Vagina (tissue), 2 donors: ENCODE results near the gene TXNL4B. TPM values are rescaled to one million over a fixed set of nuclear protein-coding genes. Genes with fewer than 3 reads are reported as not detected.

Source experiments
- DNase-seq, 2 donors: peaks; one replicate each; pipeline ENCODE4 v3.0.0-alpha.2; 2017; ENCODE audit errors: extremely low spot score in 2 of 2
- H3K27ac ChIP-seq: fragments of 200-600 bp; sonication (generic); one replicate; pipeline ENCODE4 v1.5.1; 2019
- H3K27me3 ChIP-seq: fragments of 200-600 bp; sonication (generic); one replicate; pipeline ENCODE4 v1.5.1; 2019
- H3K36me3 ChIP-seq, 2 donors: fragments of 200-600 bp; sonication (generic); one replicate each; pipeline ENCODE4 v1.5.1; 2017 to 2019
- H3K4me1 ChIP-seq: fragments of 200-600 bp; sonication (generic); one replicate; pipeline ENCODE4 v1.5.1; 2019
- H3K4me3 ChIP-seq, 2 donors: fragments of 200-600 bp; sonication (generic); 1 replicate in 1 of 2; 2 replicates in 1 of 2; pipeline ENCODE4 v1.5.1; 2016 to 2019
- H3K9me3 ChIP-seq: fragments of 200-600 bp; sonication (generic); one replicate; pipeline ENCODE4 v1.5.1; 2019
- POLR2A ChIP-seq, 2 donors: fragments of 450-650 bp; IDR thresholded peaks; one replicate each; pipeline ENCODE4 v1.6.1; 2017; ENCODE audit warnings: antibody characterized with exemption in 2 of 2, mild to moderate bottlenecking in 2 of 2, moderate library complexity in 2 of 2
- POLR2AphosphoS5 ChIP-seq, 2 donors: sonication (generic); formaldehyde crosslinking; IDR thresholded peaks; one replicate each; pipeline ENCODE4 v1.9.0; 2017; ENCODE audit warnings: antibody characterized with exemption in 2 of 2, mild to moderate bottlenecking in 2 of 2, low read depth in 1 of 2; ENCODE audit not compliant: insufficient read depth in 1 of 2
- intact Hi-C: fragments of 100-400 bp; cut with DNase I; formaldehyde crosslinking; loops from one replicate; pipeline ENCODE4 v1.15.1; 2023
- total RNA-seq: library from RNA; depleted of rRNA; stranded (reverse); fragments of >200 nt; gene quantifications from one replicate; pipeline ENCODE4 v1.2.3, GENCODE V29; 2016
- TF ChIP-seq, protein P1 (sequence below), 3 experiments: fragments of 450-650 bp in 2 of 3; fragments of 200-600 bp in 1 of 3; sonication (generic) in 1 of 3; IDR thresholded peaks; one replicate each; pipeline ENCODE4 v1.5.1; 2017 to 2019; ENCODE audit warnings: antibody characterized with exemption in 3 of 3, mild to moderate bottlenecking in 2 of 3, moderate library complexity in 2 of 3

TXNL4B gene
- total RNA-seq, 1 donor from 2014 or later, result 12.5 TPM

DNA sequence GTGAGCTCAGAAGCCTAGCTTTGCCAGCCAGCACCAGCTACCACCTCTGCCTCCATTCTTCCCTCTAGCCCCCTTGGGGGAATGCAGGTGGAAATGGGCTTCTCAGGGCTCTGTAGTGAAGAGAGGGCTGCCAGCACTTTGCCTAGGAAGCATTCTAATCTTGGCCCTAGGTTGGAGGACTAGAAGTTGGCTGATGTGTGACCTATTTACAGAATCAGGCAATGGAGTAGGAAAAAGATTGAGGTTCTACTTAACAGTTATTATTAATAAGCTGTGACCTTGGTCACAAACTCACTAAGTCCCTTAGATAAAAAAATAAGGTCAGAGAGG, 20.2 kb upstream of the TXNL4B start:
- DNase-seq, result no peak
- no peaks in the 10 kb centered on the region for H3K27me3 ChIP-seq
- H3K9me3 ChIP-seq, result no peaks in the 10 kb centered on the region
- H3K4me3 ChIP-seq, result no peak overlapping the region
- no peak overlapping the region for H3K27ac ChIP-seq
- H3K36me3 ChIP-seq, result peaks cover 2 to 48% of the 10 kb centered on the region in 2 donors
- TF ChIP-seq POLR2AphosphoS5 (IDR thresholded peaks at IDR 0.05; ENCODE audit: insufficient read depth in 1 of 2, low read depth in 1 of 2), result no peak
- H3K4me1 ChIP-seq, result no peaks in the 10 kb centered on the region
- intact Hi-C loops, result no loop called here

DNA sequence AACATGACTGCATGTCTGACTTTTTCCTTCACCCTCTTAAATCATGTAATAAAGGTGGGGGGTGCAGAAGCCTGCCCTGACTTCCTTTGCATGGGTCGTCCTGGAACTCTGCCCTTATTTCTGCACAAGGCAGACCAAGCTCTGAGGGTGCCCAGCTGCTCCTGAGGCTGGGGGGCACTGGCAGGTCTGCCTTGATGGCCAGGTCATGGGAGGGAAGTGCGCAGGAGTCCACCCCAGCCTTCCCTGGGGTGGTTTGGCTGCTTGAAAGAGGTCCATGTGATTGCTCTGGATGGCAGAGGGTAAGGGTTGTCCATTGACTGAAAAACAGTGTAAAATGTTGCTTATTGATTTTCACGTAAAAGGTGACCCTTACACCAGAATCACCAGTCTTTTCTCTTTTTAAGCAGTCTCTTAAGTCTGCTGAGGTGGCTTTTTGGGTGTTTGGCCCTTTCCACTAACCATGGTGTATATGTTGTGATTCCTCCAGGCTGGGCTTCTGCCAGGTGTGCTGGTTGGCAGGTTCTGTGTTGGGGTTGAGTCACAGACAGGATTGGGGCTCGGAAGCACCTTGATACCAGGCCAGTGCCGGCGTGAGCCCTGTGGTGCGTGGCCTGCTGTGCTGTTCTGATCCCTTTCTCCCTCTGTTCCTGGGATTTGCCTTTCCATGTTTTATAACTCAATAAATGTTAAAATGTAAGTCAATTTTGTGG, 19.6 kb upstream of the TXNL4B start:
- Histone ChIP-seq H3K27ac (no peak overlapping the region), H3K36me3 (peaks cover 2 to 53% of the 10 kb centered on the region in 2 donors), H3K4me3 (no peak overlapping the region), H3K27me3 (no peaks in the 10 kb centered on the region), H3K4me1 (no peaks in the 10 kb centered on the region), H3K9me3 (no peaks in the 10 kb centered on the region)
- intact Hi-C loops, result no loop called here
- peak in 1 of 2 donors; percentile 87 for DNase-seq
- TF ChIP-seq, protein P1, sequence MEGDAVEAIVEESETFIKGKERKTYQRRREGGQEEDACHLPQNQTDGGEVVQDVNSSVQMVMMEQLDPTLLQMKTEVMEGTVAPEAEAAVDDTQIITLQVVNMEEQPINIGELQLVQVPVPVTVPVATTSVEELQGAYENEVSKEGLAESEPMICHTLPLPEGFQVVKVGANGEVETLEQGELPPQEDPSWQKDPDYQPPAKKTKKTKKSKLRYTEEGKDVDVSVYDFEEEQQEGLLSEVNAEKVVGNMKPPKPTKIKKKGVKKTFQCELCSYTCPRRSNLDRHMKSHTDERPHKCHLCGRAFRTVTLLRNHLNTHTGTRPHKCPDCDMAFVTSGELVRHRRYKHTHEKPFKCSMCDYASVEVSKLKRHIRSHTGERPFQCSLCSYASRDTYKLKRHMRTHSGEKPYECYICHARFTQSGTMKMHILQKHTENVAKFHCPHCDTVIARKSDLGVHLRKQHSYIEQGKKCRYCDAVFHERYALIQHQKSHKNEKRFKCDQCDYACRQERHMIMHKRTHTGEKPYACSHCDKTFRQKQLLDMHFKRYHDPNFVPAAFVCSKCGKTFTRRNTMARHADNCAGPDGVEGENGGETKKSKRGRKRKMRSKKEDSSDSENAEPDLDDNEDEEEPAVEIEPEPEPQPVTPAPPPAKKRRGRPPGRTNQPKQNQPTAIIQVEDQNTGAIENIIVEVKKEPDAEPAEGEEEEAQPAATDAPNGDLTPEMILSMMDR (IDR thresholded peaks at IDR 0.05), result no peak
- TF ChIP-seq POLR2AphosphoS5 (IDR thresholded peaks at IDR 0.05; ENCODE audit: insufficient read depth in 1 of 2, low read depth in 1 of 2), result no peak
- TF ChIP-seq POLR2A (IDR thresholded peaks at IDR 0.05), result no peak

DNA sequence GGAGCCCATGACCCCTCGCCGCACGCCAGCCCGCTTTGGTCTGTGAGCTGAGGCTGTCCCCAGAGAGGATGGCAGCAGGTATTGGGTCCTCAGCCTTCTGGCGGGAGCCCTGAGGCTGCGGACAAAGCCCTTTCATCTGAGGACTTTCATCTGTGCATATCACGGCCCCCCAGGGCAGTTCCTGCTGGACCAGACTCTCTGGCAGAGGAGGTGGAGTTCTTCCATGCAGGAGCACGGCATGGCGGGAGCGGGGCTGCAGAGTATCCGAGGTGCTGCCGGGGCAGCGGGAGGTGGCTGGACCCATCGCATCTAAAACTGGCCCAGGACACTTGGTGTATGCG, 19.0 kb upstream of the TXNL4B start:
- H3K9me3 ChIP-seq, result no peaks in the 10 kb centered on the region
- no peaks in the 10 kb centered on the region for H3K27me3 ChIP-seq
- no peak overlapping the region for H3K4me3 ChIP-seq
- H3K27ac ChIP-seq, result no peak overlapping the region
- H3K36me3 ChIP-seq, result peaks cover 2 to 59% of the 10 kb centered on the region in 2 donors
- no peaks in the 10 kb centered on the region for H3K4me1 ChIP-seq
- no peak for DNase-seq
- intact Hi-C loops, result no loop called here
- TF ChIP-seq POLR2AphosphoS5 (IDR thresholded peaks at IDR 0.05; ENCODE audit: insufficient read depth in 1 of 2, low read depth in 1 of 2), result no peak
- no peak for TF ChIP-seq POLR2A (IDR thresholded peaks at IDR 0.05)
- TF ChIP-seq, protein P1 (IDR thresholded peaks at IDR 0.05), result no peak

DNA sequence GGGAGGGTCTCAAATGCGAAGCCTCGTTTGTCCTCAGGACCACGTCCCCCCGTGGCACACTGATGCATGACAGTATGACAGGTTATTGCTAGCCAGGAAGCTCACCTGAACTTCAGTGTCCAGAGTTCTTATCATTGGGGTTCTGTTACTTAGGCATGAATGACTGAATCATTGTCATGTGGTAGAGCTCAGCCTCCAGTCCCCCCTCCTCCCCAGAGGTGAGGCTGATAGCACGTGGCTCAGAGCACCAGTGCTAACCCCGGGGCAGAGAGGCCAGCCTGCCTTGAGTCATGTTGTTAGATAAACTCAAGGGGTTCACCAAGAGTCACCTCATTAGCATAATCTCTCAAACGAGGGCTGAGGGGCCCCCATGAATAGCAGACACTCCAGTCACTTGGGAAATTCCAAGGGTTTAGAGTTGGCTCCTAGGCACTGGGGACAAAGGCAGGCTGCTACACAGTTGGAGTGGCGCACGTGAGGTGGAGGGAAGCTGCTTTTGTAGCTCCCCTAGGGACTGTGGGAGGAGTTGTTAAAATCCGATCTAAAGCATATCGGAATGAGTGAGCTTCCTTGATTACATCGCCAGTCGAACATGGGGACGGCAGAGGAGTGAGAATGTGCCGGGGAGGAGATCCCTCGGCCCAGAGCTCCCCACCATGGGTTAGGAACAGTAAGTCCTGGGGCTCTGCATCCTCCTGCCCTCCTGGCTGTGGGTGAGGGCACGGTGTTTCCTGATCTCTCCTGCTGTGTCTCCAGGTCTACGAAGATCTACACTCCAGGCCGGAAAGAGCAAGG, 18.4 kb upstream of the TXNL4B start:
- peaks cover 2 to 65% of the 10 kb centered on the region in 2 donors for H3K36me3 ChIP-seq
- intact Hi-C loops, result no loop called here
- H3K4me3 ChIP-seq, result no peak overlapping the region

More for the DNA sequence above, 18.4 kb upstream of the TXNL4B start:
- no peak overlapping the region for H3K27ac ChIP-seq
- no peaks in the 10 kb centered on the region for H3K27me3 ChIP-seq
- no peaks in the 10 kb centered on the region for H3K4me1 ChIP-seq
- TF ChIP-seq POLR2AphosphoS5 (IDR thresholded peaks at IDR 0.05; ENCODE audit: insufficient read depth in 1 of 2, low read depth in 1 of 2) (no peak), POLR2A (IDR thresholded peaks at IDR 0.05) (no peak)
- TF ChIP-seq, protein P1 (IDR thresholded peaks at IDR 0.05), result no peak
- H3K9me3 ChIP-seq, result no peaks in the 10 kb centered on the region
- peak in 1 of 2 donors; percentile 82 for DNase-seq
